Rectal smooth muscle tissue (tissue), 1 donor: ENCODE data around the gene MAFF.
"Not testable (repeated sequence)": the region's sequence is repeated elsewhere in the genome, so short reads cannot be mapped to it uniquely, and the experiment has no call there.

Experiments
- H3K27ac ChIP-seq: one replicate; pipeline ENCODE4 v1.7.0; 2013; ENCODE audit warnings: low read depth, low read length, inconsistent platforms
- H3K27me3 ChIP-seq: one replicate; pipeline ENCODE4 v1.7.0; 2013; ENCODE audit warnings: low read length; ENCODE audit not compliant: control insufficient read depth, insufficient read depth
- H3K36me3 ChIP-seq: one replicate; pipeline ENCODE4 v1.7.0; 2013; ENCODE audit warnings: low read length; ENCODE audit not compliant: control insufficient read depth, insufficient read depth
- H3K4me1 ChIP-seq: one replicate; pipeline ENCODE4 v1.7.0; 2013; ENCODE audit warnings: low read length; ENCODE audit not compliant: control insufficient read depth, insufficient read depth
- H3K4me3 ChIP-seq: one replicate; pipeline ENCODE4 v1.7.0; 2013; ENCODE audit warnings: low read length
- H3K9ac ChIP-seq: one replicate; pipeline ENCODE4 v1.7.0; 2013; ENCODE audit warnings: low read length

MAFF gene

DNA sequence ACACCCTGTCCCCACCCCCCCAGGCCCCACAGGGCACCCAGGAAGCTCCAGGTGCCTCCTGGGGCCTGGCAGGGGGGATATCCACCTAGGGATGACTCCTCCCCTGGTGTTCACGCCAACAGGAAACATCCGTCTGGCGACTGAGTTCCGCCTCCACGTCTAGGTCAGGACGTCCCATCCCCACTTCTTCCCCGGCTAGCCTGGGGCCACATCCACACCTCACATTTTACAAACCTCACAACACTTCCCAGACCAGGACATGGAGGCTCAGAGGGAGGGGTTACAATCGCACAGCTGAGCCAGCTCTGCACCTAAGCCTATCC, 21.0 kb downstream of the MAFF start:
- Histone ChIP-seq H3K9ac (no peak overlapping the region), H3K27me3 (no peaks in the 10 kb centered on the region), H3K4me1 (peaks cover 16% of the 10 kb centered on the region), H3K36me3 (peaks cover 17% of the 10 kb centered on the region), H3K27ac (no peak overlapping the region), H3K4me3 (no peak overlapping the region)

- Histone ChIP-seq H3K27ac (no peak overlapping the region), H3K27me3 (no peaks in the 10 kb centered on the region), H3K4me3 (no peak overlapping the region), H3K9ac (no peak overlapping the region), H3K4me1 (peaks cover 11% of the 10 kb centered on the region), H3K36me3 (peaks cover 17% of the 10 kb centered on the region)
Observed at GRCh38 chr22:38223289-38223960, 21.6 kb downstream of the MAFF start.

DNA sequence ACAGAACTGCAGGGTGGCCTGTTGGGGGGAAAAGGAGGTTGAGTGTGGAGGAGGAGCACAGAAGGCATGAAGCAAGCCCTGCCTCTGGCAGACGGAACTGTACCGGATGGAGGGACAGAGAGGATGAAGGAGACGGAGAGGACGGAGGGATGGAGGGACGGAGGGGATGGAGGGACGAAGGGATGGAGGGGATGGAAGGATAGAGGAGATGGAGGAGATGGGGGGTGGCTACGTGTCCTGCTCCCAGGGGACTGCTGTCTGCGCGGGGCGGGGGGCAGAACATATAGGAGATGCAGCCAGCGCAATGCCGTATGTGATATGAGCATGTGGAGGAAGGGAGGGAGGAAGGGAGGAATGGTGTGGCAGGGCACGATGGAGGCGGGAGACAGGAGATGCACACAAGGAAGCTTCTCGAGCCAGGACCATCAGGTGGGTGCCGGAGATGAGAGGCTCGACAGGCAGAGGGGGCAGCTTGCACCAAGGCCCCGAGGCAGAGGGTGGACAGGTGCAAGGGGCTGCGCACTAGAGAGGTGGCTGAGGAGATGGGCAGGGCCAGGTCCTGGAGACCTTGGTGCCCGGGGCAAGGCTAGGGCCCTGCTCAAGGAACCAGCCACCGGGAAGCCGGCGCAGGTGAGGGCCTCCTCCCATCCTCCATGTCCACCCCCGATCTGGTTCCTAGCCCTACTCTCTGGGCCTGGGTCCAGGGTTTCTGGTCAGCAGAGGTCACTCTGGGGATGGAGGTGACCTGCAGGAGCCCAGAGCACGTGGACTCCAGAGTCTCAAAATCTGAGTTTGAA, 25.3 kb downstream of the MAFF start:
- Histone ChIP-seq H3K27ac (no peak overlapping the region), H3K36me3 (peaks cover 22% of the 10 kb centered on the region), H3K4me1 (peaks cover 4% of the 10 kb centered on the region), H3K9ac (no peak overlapping the region), H3K27me3 (no peaks in the 10 kb centered on the region), H3K4me3 (no peak overlapping the region)

GRCh38 chr22:38228326-38228872, 26.6 kb downstream of the MAFF start:
- Histone ChIP-seq H3K4me1 (peaks cover 4% of the 10 kb centered on the region), H3K4me3 (no peak overlapping the region), H3K27me3 (no peaks in the 10 kb centered on the region), H3K9ac (no peak overlapping the region), H3K36me3 (peaks cover 29% of the 10 kb centered on the region), H3K27ac (no peak overlapping the region)

DNA sequence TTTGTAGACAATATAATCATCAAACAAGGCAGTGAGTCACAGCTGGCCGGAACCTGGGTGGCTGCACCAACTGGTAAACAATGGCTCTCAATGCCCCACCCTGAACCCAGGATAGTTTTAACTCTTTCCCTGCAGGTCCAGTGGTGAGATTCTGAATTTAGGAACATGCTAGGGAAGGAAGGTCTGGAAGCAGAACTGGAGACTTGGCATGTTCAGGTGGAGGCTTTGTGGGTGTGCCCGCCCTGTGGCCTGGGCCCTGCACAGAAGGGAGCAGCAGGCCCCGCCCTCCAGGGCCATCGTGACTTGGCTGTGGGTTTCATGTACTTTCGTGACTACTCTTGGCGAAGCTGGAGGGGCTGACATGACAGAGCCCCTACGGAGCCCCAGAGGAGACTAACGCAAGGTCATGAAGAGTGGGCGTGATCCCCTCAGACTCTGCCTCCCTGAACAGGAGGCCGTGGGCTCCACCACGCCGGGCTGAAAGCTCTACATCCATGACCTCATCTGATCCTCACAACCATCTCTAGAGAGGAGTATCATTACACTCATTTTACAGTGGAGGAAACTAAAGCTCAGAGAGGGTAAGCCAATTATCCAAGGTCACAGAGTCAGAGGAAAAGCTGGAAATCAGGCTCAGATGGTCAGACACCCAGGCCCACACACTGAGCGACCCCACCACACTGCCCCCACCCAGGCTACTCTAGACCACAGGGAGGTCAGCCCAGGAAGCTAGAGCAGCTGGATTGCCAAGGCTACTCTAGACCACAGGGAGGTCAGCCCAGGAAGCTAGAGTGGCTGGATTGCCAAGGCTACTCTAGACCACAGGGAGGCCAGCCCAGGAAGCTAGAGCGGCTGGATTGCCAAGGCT, 27.3 kb downstream of the MAFF start:
- H3K27me3 ChIP-seq, result no peaks in the 10 kb centered on the region
- H3K9ac ChIP-seq, result no peak overlapping the region
- H3K4me1 ChIP-seq, result peaks cover 4% of the 10 kb centered on the region
- no peak overlapping the region for H3K4me3 ChIP-seq
- H3K36me3 ChIP-seq, result peaks cover 29% of the 10 kb centered on the region
- peak overlapping the region; percentile 55 for H3K27ac ChIP-seq

DNA sequence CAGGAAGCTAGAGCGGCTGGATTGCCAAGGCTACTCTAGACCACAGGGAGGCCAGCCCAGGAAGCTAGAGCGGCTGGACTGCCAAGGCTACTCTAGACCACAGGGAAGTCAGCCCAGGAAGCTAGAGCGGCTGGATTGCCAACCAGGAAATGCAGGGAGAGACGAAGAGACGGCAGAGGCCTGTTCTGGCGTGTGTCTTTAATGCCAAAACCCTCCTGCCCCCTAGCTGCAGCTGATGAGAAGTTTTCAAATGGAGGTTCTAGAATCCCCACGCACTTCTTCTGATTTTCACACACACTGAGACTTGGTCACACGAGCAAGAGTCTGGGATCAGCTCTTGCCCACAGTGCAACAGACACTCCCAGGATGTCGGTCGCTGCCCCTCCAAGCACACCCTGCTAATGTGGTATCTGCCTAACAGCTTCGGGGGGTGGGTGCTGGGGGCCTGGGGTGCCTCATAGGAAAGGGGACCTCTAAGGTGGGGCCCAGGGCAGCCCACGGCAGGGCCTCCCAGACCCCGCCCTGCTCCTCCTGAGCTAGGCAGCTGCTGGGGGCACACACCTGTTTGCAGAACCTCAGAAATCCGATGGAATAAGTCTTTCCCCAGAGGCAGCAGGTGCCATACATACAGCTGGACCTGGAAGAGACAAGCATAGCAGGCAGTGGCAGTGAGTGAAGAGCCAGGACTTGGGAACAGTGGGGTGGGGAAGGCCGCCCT, 28.5 kb downstream of the MAFF start:
- Histone ChIP-seq H3K9ac (no peak overlapping the region), H3K4me1 (peaks cover 4% of the 10 kb centered on the region), H3K36me3 (peaks cover 23% of the 10 kb centered on the region), H3K27ac (no peak overlapping the region), H3K27me3 (no peaks in the 10 kb centered on the region), H3K4me3 (no peak overlapping the region)

DNA sequence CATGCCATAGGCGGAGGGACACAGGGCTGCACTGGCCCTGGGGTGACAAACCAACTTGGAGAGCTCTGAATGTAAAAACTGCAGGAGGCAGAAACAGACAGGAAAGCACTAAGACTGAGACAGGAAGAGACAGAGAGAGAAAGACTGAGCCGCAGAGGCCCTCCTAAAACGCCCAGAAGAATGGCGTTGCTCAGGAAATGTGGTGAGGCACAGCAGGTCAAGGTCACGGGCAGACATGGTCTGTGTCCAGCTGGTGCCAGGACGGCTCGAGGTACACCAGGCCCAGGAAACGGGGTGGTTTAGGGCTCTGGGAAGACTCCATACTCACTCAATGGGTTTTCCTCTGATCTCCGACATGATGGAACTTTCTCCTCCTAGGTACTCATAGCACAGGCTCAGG, 29.1 kb downstream of the MAFF start:
- Histone ChIP-seq H3K4me3 (no peak overlapping the region), H3K9ac (no peak overlapping the region), H3K36me3 (peaks cover 22% of the 10 kb centered on the region), H3K27me3 (no peaks in the 10 kb centered on the region), H3K4me1 (peaks cover 4% of the 10 kb centered on the region), H3K27ac (no peak overlapping the region)

- H3K4me3 ChIP-seq, result no peak overlapping the region
Observed at GRCh38 chr22:38232196-38232595, 30.4 kb downstream of the MAFF start.

GRCh38 chr22:38233427-38233826, 31.6 kb downstream of the MAFF start:
- H3K9ac ChIP-seq, result no peak overlapping the region
- H3K4me1 ChIP-seq, result peaks cover 5% of the 10 kb centered on the region

More at GRCh38 chr22:38232196-38232595, 30.4 kb downstream of the MAFF start:
- Histone ChIP-seq H3K4me1 (peaks cover 4% of the 10 kb centered on the region), H3K36me3 (peaks cover 17% of the 10 kb centered on the region), H3K27ac (no peak overlapping the region), H3K27me3 (no peaks in the 10 kb centered on the region), H3K9ac (no peak overlapping the region)

DNA sequence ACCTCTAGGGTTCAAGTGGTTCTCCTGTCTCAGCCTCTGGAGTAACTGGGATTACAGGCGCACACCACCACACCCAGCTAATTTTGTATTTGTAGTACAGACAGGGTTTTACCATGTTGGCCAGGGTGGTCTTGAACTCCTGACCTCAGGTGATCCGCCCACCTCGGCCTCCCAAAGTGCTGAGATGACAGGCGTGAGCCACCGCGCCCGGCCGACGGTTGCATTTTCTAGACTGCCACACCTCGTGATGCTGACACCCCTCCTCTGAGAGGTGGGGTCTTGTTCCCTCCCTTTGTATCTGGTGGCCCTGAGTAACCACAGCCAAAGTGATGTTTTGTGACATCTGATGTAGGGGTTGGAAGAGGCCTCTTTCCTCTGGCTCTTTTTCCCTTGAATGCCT, 32.1 kb downstream of the MAFF start:
- peaks cover 17% of the 10 kb centered on the region for H3K36me3 ChIP-seq
- H3K4me1 ChIP-seq, H3K9ac ChIP-seq, H3K4me3 ChIP-seq, H3K27me3 ChIP-seq, H3K27ac ChIP-seq: not testable (repeated sequence)

More at GRCh38 chr22:38233427-38233826, 31.6 kb downstream of the MAFF start:
- no peaks in the 10 kb centered on the region for H3K27me3 ChIP-seq
- peaks cover 17% of the 10 kb centered on the region for H3K36me3 ChIP-seq
- H3K4me3 ChIP-seq, result no peak overlapping the region
- no peak overlapping the region for H3K27ac ChIP-seq

GRCh38 chr22:38235240-38235850, 33.6 kb downstream of the MAFF start:
- Histone ChIP-seq H3K9ac (no peak overlapping the region), H3K27me3 (no peaks in the 10 kb centered on the region), H3K4me3 (no peak overlapping the region), H3K36me3 (peaks cover 17% of the 10 kb centered on the region), H3K4me1 (peaks cover 12% of the 10 kb centered on the region), H3K27ac (no peak overlapping the region)
